Stimulated activated CD8-positive, alpha-beta memory T cell treated with anti-CD3 and anti-CD28 coated beads, Interleukin-4, amount 100 ng/mL, for 48 hours (primary cell): Measurements from ENCODE around the gene RTP2.
A peak's percentile ranks its signal among the peaks of the same experiment; 100 is the strongest.
"Not testable (repeated sequence)": the region's sequence is repeated elsewhere in the genome, so short reads cannot be mapped to it uniquely, and the experiment has no call there.

Source experiments
- DNase-seq: peaks from one replicate; pipeline ENCODE4 v3.0.0-alpha.2; 2020

RTP2 gene

GRCh38 chr3:187709155-187709554, 6.8 kb upstream of the RTP2 start:
- no peak for DNase-seq

GRCh38 chr3:187708696-187709095, 6.3 kb upstream of the RTP2 start:
- DNase-seq: no peak

GRCh38 chr3:187706971-187707370, 4.6 kb upstream of the RTP2 start:
- DNase-seq: no peak

- no peak for DNase-seq
These were observed 2.8 kb upstream of the RTP2 start for GRCh38 chr3:187705164-187705563.

GRCh38 chr3:187700249-187700648, 2.1 kb downstream of the RTP2 start:
- DNase-seq: no peak

GRCh38 chr3:187698499-187699399, 3.6 kb downstream of the RTP2 start:
- no peak for DNase-seq

- DNase-seq: no peak
These were observed 6.3 kb downstream of the RTP2 start for GRCh38 chr3:187696021-187696420.

- no peak for DNase-seq
These were observed 6.9 kb downstream of the RTP2 start for GRCh38 chr3:187695449-187695848.

- DNase-seq: no peak
These were observed 7.6 kb downstream of the RTP2 start for GRCh38 chr3:187694801-187695200.

- no peak for DNase-seq
These were observed 8.9 kb downstream of the RTP2 start for GRCh38 chr3:187693431-187693830.

- DNase-seq: no peak
These were observed 12.4 kb downstream of the RTP2 start for GRCh38 chr3:187689984-187690383.

- DNase-seq: no peak
These were observed 15.6 kb downstream of the RTP2 start for GRCh38 chr3:187686621-187687273.

GRCh38 chr3:187685948-187686347, 16.4 kb downstream of the RTP2 start:
- no peak for DNase-seq

- no peak for DNase-seq
These were observed 17.5 kb downstream of the RTP2 start for GRCh38 chr3:187684880-187685279.

GRCh38 chr3:187684444-187684843, 17.9 kb downstream of the RTP2 start:
- DNase-seq: no peak

- DNase-seq: not testable (repeated sequence)
These were observed 20.6 kb downstream of the RTP2 start for GRCh38 chr3:187681756-187682155.

GRCh38 chr3:187679638-187680396, 22.5 kb downstream of the RTP2 start:
- peak; percentile 86 for DNase-seq

GRCh38 chr3:187678726-187679268, 23.6 kb downstream of the RTP2 start:
- peak; percentile 50 for DNase-seq

- DNase-seq: no peak
These were observed 24.8 kb downstream of the RTP2 start for GRCh38 chr3:187677604-187678003.

GRCh38 chr3:187673012-187673411, 29.3 kb downstream of the RTP2 start:
- DNase-seq: no peak

GRCh38 chr3:187669675-187670504, 32.5 kb downstream of the RTP2 start, which contains the start of gene SST:
Gene SST (minus strand): TSS chr3:187670394. CDS start chr3:187670291, 103 bp downstream.
- DNase-seq: peak; percentile 50

- DNase-seq: no peak
These were observed 34.8 kb downstream of the RTP2 start for GRCh38 chr3:187667526-187667925.
